NCI-H69 (cell line): ENCODE measurements around the gene ANKRD13D.

Experiments used
- DNase-seq: peaks from one replicate; lab custom pipeline; 2025; lab: John Stamatoyannopoulos, UW

Gene ANKRD13D

DNA sequence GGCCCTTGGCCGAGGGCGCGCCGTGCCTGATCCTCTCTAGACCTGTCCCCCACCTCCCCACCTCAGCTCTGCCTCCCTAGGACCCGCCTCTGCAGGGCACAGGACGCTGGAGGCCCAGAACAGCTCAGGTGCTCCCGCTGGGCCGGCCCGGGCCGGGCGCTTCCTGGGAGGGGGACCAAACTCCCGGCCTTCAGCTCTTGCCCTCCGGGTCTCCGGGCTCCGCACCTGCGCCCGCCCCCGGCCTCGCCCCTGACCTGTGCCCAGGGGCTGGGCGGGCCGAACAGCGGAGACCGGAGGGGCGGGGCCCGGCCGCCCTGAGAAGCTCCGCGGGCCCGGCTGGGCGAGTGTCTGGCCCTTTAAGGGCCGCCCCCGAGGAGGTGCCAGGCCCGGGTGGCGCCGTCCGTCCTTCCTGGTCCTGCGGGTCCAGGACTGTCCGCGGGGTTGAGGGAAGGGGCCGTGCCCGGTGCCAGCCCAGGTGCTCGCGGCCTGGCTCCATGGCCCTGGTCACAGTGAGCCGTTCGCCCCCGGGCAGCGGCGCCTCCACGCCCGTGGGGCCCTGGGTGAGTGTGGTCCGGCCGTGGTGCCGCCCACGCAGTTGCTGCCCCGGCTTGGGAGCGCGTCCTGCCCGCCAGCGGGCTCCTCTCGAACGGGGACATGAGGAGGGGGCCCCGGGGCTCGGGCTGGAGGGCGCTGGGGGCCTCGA, 14.2 kb downstream of the ANKRD13D start, which contains the start of gene SSH3:
SSH3 (plus strand) TSS at position 399 of the 703 bp plus-strand sequence; CDS start at position 495, 96 bp downstream.
- peak; percentile 83 for DNase-seq

DNA sequence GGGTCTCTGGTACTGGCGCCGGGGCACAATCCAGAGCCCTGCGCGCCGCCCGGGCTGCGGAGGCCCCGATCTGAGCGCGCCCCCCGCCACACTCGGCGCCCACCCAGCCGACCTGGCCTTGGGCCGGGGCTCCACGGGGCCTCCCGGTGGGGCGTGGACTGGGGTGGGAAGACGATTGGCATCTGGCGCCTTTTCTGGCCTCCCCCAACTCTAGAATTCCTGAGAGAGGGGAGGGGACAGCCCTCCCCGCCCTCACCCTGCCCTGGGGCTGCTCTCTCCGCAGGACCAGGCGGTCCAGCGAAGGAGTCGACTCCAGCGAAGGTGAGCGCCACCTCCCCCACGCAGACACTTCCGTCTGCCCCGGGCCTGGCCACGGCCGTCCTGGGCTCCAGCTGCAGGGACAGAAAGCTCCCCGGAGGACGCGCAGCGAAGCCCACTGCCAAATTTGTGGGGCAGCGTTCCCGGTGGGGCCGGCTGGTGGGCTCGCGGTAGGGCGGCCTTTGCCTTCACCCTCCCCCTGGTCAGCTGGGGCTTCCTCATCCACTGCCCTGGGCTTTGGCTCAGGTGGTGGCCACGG, 14.8 kb downstream of the ANKRD13D start:
- DNase-seq: peak; percentile 42

DNA sequence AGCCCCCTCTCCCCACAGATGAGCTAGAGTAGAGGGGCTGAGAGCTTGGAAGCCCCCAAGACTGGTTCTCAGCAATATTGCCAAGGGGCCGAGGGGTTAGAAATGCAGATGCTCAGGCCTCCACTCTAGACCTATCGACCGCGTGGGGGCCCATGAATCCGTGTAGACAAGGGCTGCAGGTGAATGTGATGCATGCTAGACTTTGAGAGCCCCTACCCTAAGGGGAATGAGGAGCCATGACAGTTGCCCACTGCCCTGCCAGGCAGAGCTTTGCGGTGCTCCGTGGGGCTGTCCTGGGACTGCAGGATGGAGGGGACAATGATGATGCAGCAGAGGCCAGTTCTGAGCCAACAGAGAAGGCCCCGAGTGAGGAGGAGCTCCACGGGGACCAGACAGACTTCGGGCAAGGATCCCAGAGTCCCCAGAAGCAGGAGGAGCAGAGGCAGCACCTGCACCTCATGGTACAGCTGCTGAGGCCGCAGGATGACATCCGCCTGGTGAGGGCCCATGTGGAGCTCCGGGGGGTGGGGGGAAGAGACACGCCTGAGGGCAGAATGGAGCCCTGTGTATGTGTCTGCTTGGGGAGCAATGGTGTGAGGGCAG, 15.5 kb downstream of the ANKRD13D start:
- peak; percentile 27 for DNase-seq

GRCh38 chr11:67306769-67307544, 17.9 kb downstream of the ANKRD13D start:
- DNase-seq: no peak

DNA sequence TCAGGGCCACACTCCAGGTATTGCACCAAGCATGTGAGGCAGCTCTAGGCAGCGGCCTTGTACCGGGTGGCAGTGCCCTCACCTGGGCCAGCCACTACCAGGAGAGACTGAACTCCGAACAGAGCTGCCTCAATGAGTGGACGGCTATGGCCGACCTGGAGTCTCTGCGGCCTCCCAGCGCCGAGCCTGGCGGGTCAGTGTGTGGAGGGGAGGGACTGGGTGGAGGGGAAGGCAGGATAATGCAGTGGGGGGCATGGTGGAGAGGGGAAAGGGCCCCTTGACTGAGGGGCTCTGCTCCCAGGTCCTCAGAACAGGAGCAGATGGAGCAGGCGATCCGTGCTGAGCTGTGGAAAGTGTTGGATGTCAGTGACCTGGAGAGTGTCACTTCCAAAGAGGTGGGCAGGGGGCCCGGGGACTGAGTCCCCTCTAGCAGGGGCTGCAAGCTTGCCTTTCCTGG, 18.5 kb downstream of the ANKRD13D start:
- DNase-seq: no peak

DNA sequence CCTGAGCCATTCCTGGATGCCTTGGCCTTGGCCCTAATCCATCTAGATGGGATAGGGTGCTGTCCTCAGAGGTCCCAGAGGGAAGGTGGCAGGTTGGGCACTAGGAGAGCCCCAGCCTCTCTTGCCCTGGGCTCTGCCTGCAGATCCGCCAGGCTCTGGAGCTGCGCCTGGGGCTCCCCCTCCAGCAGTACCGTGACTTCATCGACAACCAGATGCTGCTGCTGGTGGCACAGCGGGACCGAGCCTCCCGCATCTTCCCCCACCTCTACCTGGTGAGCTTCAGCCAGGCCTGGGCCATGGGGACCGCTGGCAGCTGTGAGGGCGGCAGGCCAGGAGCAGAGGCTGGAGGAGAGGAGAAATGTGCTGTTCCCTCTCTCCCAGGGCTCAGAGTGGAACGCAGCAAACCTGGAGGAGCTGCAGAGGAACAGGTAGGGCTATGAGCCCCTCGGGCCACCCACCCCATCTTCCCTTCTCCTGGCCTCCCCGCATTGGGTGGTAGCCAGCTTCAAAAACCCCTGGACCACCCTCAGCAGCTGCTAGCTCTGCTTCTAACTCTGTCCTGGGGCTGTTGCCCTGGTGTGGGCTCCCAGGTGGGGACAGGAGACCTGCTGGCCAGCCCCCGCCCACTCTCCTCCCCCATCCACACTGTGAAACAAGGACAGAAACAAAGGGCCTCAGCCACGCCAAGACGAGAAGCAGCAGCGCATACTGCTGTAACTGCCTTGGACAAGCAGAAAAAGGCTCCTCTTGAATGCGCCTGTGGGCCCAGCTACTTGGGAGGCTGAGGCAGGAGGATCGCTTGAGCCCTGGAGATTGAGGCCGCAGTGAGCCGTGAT, 19.1 kb downstream of the ANKRD13D start:
- DNase-seq: no peak

DNA sequence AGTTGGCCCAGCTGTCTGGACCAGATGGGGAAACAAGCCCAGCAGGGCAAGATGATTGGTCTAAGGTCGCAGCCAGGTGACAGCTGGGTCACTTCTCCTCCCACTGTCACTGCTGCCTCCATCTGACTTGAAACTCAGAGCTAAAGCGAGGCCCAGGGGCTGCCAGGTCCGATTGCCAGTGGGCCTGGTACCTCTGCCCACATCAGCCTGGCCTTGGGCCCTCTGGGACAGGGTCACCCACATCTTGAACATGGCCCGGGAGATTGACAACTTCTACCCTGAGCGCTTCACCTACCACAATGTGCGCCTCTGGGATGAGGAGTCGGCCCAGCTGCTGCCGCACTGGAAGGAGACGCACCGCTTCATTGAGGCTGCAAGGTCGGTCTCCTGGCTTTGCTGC, 20.1 kb downstream of the ANKRD13D start:
- no peak for DNase-seq

DNA sequence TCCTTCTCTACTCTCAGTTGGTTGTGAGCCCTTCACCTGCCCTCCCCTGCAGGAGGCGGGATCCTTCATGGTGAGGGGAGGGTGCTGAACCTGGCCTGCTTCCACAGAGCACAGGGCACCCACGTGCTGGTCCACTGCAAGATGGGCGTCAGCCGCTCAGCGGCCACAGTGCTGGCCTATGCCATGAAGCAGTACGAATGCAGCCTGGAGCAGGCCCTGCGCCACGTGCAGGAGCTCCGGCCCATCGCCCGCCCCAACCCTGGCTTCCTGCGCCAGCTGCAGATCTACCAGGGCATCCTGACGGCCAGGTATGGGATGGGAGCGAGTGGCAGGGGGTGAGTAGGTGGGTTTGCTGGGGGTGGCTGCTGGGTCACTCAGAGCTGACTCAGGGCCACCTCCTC, 20.6 kb downstream of the ANKRD13D start:
- no peak for DNase-seq

DNA sequence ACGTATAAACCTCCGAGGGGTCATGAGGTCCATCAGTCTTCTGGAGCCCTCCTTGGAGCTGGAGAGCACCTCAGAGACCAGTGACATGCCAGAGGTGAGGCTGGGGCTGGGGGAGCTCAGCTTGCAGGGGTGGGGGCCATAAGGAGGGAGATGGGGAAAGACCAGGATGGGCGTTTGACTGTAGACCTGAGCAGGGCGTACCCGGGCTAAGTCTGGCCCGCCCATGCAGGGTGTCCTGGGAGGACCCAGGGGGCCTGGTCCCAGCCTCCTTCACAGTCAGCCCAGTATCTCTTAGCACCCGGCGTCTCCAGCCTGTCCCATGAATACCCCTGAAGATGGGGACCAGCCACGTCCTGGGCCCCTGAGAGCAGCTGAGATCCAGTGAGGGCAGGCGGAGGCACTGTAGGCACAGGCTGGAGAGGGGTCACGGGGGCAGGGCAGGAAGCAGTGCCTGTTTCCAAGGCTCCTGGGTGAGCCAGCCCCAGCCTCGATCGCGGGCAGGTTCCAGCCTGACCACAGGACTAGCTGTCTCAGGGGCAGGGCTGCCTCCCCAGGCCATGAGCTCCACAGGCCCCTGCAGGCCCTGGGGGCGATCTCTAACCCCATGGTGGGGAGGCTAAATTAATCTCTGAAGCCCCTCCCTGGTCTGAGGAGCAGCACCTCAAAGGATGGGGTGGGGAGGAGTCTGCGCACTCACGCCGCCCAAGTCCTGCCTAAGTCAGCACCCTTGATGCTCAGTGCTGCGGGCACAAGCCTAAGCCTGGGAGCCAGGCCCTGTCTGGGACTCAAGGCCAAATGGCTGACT, 21.3 kb downstream of the ANKRD13D start:
- no peak for DNase-seq

GRCh38 chr11:67311051-67311555, 22.0 kb downstream of the ANKRD13D start:
- DNase-seq: no peak

- DNase-seq: no peak
Measured at GRCh38 chr11:67311556-67312082, 22.5 kb downstream of the ANKRD13D start.

DNA sequence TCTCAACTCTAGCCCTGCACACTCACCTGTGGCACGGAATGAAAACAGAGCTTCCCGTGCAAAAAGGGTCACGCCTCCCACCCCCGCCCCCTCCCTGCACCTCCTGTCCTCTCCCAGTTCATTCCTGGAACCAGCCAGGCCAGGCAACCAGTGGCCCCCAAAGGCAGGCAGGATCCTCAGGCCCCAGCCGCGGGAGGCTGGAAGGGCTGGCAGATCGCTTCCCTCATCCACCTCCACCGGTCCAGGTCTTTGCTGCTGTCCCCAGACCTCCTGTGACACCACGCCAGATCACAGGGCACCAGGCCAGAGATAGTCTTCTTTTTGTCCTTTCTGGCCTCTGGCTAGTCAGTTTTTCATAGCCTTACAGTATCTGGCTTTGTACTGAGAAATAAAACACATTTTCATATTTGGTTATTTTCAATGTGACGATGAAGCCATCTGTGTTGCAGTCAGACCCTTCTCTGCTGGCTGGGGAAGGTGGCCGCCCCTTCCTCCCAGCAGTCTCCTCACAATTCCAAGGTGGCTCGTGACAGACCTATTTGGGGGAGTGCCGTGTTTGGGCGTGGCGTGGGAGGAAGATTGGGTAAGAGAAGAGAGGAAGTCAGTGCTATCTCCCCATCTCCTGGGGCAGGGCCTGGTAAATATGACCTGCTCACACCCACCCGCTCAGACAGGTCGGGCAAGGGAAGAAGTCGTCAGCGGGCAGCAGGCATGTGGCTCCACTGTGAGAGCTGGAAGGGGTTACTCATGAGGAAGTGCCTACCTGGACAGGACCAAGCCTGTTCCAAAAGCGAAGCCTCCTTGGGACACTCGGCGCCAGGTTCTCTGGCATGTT, 23.3 kb downstream of the ANKRD13D start:
- DNase-seq: no peak

GRCh38 chr11:67313125-67313890, 24.2 kb downstream of the ANKRD13D start:
- DNase-seq: no peak

GRCh38 chr11:67314218-67314617, 25.1 kb downstream of the ANKRD13D start:
- DNase-seq: no peak

- no peak for DNase-seq
Measured at GRCh38 chr11:67315325-67315909, 26.3 kb downstream of the ANKRD13D start.

DNA sequence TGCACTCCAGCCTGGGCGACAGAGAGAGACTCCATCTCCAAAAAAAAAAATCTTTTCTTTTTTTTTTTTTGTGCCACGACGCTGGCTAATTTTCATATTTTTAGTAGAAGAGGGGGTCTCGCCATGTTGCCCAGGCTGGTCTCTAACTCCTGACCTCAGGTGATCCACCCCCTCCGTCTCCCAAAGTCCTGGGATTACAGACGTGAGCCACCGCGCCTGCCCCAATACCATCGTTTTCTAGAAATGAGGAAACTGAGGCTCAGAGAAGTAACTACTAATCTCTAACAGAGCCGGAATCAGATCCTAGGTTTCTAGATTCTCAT, 27.7 kb downstream of the ANKRD13D start:
- DNase-seq: no peak

GRCh38 chr11:67317205-67317887, 28.2 kb downstream of the ANKRD13D start:
- peak; percentile 99 for DNase-seq
